Right lobe of liver (tissue), 6 donors: ENCODE data around the gene GPC5. TPM values are rescaled to one million over a fixed set of nuclear protein-coding genes. Genes with fewer than 3 reads are reported as not detected.

Source experiments
- ATAC-seq, 4 donors: fragments of 200-7000 bp; cut with Tn5 transposase; one replicate each; pipeline ENCODE4 v1.9.1; 2020; ENCODE audit warnings: mild to moderate bottlenecking in 4 of 4, moderate library complexity in 4 of 4
- DNase-seq, 3 donors: peaks; one replicate each; pipeline ENCODE4 v3.0.0-alpha.2; 2020
- H3K27ac ChIP-seq, 3 donors: fragments of 200-600 bp; one replicate each; pipeline ENCODE4 v1.8.0; 2022
- H3K27me3 ChIP-seq, 2 donors: fragments of 200-600 bp; one replicate each; pipeline ENCODE4 v1.8.0; 2022
- H3K36me3 ChIP-seq, 4 donors: fragments of 200-600 bp; sonication (generic) in 1 of 4; one replicate each; pipeline versions ENCODE4 v1.5.1 to v1.8.0; 2017 to 2022; ENCODE audit warnings: control low read depth in 1 of 4
- H3K4me1 ChIP-seq, 4 donors: fragments of 200-600 bp; sonication (generic) in 1 of 4; one replicate each; pipeline versions ENCODE4 v1.5.1 to v1.8.0; 2017 to 2022; ENCODE audit warnings: control low read depth in 1 of 4
- H3K4me3 ChIP-seq, 3 donors: fragments of 200-600 bp; one replicate each; pipeline ENCODE4 v1.8.0; 2022
- H3K9me3 ChIP-seq, 4 donors: fragments of 200-600 bp; sonication (generic) in 1 of 4; one replicate each; pipeline versions ENCODE4 v1.5.1 to v1.8.0; 2017 to 2022; ENCODE audit warnings: control low read depth in 1 of 4
- CTCF ChIP-seq, 4 donors: fragments of 200-600 bp in 3 of 4; fragments of 450-650 bp in 1 of 4; IDR thresholded peaks; one replicate each; pipeline versions ENCODE4 v1.5.1 to v1.8.0; 2016 to 2022; ENCODE audit warnings: antibody characterized with exemption in 4 of 4, mild to moderate bottlenecking in 2 of 4
- POLR2A ChIP-seq: fragments of 450-650 bp; IDR thresholded peaks from one replicate; pipeline ENCODE4 v1.6.1; 2017; ENCODE audit warnings: antibody characterized with exemption, mild to moderate bottlenecking
- WGBS: methylation state at CpG from one replicate; pipeline ENCODE4 v1.1.6; 2018; ENCODE audit warnings: low coverage, low lambda C conversion rate; ENCODE audit not compliant: insufficient coverage; ENCODE audit errors: missing lambda C conversion rate; 5-methylcytosine and 5-hydroxymethylcytosine counted together
- intact Hi-C, 2 donors: fragments of 100-400 bp; cut with DNase I; formaldehyde crosslinking; loops; one replicate each; pipeline versions ENCODE4 v1.11.2 to v1.14.1; 2022
- total RNA-seq, 6 experiments: library from RNA; depleted of rRNA in 2 of 6; stranded (reverse); fragments of >200 nt in 2 of 6; fragmentation: NEBNext Ultra II Directional in 3 of 6; extraction: Animal tissue kit (Norgen Biotek cat#: 25700) in 3 of 6; gene quantifications; one replicate each; pipeline versions ENCODE4 v1.1.0 to v1.2.4, GENCODE V29; 2016 to 2023
- donor health status: DM: no; HTN: yes; CAD: no.
- donor health status: DM: no; HTN: no; CAD: no.
- donor health status: DM: no; HTN: no; CAD: no.
- donor health status: DM: no; HTN: yes; CAD: no.
- donor health status: DM: no; HTN: yes; CAD: no.

GPC5 gene
- total RNA-seq, 6 experiments from 2014 or later: 0.12 to 0.99 (median 0.66) TPM

- TF ChIP-seq POLR2A: no peak
- no peak for TF ChIP-seq CTCF (IDR thresholded peaks at IDR 0.05)
- WGBS: 93% methylated on average over 2 of the region's 2 CpGs
- Histone ChIP-seq H3K27me3 (no peaks in the 10 kb centered on the region), H3K4me3 (no peak overlapping the region), H3K27ac (no peak overlapping the region), H3K36me3 (no peaks in the 10 kb centered on the region), H3K4me1 (no peaks in the 10 kb centered on the region), H3K9me3 (no peaks in the 10 kb centered on the region)
- ATAC-seq: no peak
- no peak for DNase-seq
- intact Hi-C loops: no loop called here
These were observed 480.9 kb downstream of the GPC5 start for GRCh38 chr13:91879360-91879759.

DNA sequence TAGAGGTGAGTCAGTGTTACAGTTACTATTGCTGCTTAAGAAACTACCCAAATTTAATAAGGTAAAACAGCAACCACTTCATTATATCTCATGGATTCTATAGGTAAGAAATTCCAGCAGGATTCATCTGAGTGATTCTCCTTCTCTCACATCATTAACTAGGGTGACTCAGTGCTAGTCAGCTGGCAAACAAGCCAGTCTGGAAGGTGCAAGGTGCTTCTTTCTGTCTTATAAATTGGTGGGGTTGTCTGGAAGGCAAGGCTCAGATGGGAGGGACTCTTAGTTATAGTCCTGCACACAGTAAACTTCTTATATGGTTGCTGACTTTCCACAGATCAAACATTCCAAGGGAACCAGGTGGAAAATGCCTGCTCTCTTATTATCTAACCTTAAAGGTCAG is 484.5 kb downstream of the GPC5 start:
- Histone ChIP-seq H3K9me3 (no peaks in the 10 kb centered on the region), H3K4me1 (no peaks in the 10 kb centered on the region), H3K36me3 (no peaks in the 10 kb centered on the region), H3K27me3 (no peaks in the 10 kb centered on the region), H3K27ac (no peak overlapping the region), H3K4me3 (no peak overlapping the region)
- TF ChIP-seq POLR2A (no peak), CTCF (IDR thresholded peaks at IDR 0.05) (no peak)
- ATAC-seq (no peak), DNase-seq (no peak)
- intact Hi-C loops: no loop called here

GRCh38 chr13:91889641-91890040 is 491.2 kb downstream of the GPC5 start:
- no peaks in the 10 kb centered on the region for H3K4me1 ChIP-seq
- TF ChIP-seq POLR2A (no peak), CTCF (IDR thresholded peaks at IDR 0.05) (no peak)
- WGBS: 76% methylated on average over 2 of the region's 2 CpGs
- no peaks in the 10 kb centered on the region for H3K27me3 ChIP-seq
- H3K4me3 ChIP-seq: no peak overlapping the region
- ATAC-seq (no peak), DNase-seq (no peak)
- intact Hi-C loops: no loop called here
- H3K27ac ChIP-seq: no peak overlapping the region
- no peaks in the 10 kb centered on the region for H3K9me3 ChIP-seq
- no peaks in the 10 kb centered on the region for H3K36me3 ChIP-seq

DNA sequence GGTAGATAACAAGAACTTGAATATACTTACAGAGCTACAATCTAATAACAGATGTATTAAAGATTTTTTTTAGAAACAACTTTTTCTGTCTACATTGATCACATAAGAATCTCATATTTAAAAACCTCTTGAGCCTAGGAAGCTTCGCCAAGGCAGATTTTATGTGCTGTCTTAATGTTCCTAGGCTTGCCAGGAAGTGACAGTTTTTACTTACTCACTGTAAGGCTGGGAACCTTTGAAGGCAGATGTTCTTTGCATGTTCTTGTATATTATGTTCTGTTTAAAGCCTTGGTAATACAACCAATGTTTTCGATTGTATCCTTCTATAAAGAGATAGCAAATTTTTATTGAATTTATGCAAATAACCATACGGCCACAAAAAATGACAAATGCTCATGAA is 492.7 kb downstream of the GPC5 start:
- TF ChIP-seq POLR2A (no peak), CTCF (IDR thresholded peaks at IDR 0.05) (no peak)
- Histone ChIP-seq H3K4me1 (no peaks in the 10 kb centered on the region), H3K4me3 (no peak overlapping the region), H3K36me3 (no peaks in the 10 kb centered on the region), H3K9me3 (no peaks in the 10 kb centered on the region), H3K27ac (no peak overlapping the region), H3K27me3 (no peaks in the 10 kb centered on the region)
- intact Hi-C loops: no loop called here
- ATAC-seq (no peak), DNase-seq (no peak)
- 66% methylated on average over 3 of the region's 3 CpGs for WGBS

GRCh38 chr13:91893040-91893439 is 494.6 kb downstream of the GPC5 start:
- H3K4me3 ChIP-seq: no peak overlapping the region
- ATAC-seq (no peak), DNase-seq (no peak)
- no peaks in the 10 kb centered on the region for H3K27me3 ChIP-seq
- no peaks in the 10 kb centered on the region for H3K9me3 ChIP-seq
- no peaks in the 10 kb centered on the region for H3K4me1 ChIP-seq
- H3K27ac ChIP-seq: no peak overlapping the region
- TF ChIP-seq CTCF (IDR thresholded peaks at IDR 0.05) (no peak), POLR2A (no peak)
- no peaks in the 10 kb centered on the region for H3K36me3 ChIP-seq
- 87% methylated on average over 2 of the region's 2 CpGs for WGBS
- intact Hi-C loops: no loop called here
